H1 (cell line): ENCODE measurements around the gene ZNF785.

ENCODE experiments used
- CBX5 ChIP-seq: fragments of 300-800, 300-1000 bp; sonication (generic); IDR thresholded peaks from 2 replicates; pipeline ENCODE4 v1.7.1; 2016; ENCODE audit warnings: antibody characterized with exemption, low read length, low read depth
- CHD2 ChIP-seq: IDR thresholded peaks from 2 replicates; pipeline ENCODE4 v1.6.1; 2012; ENCODE audit warnings: low read length, improper control_type of control experiment
- EP300 ChIP-seq, 2 experiments: IDR thresholded peaks; 1 replicate in 1 of 2; 2 replicates in 1 of 2; pipeline ENCODE4 v1.6.1; 2011 to 2012; ENCODE audit warnings: low read depth in 2 of 2, low read length in 2 of 2, mild to moderate bottlenecking in 2 of 2, borderline replicate concordance in 1 of 2, inconsistent platforms in 1 of 2, moderate library complexity in 1 of 2
- EZH2 ChIP-seq: fragments of 200-600 bp; sonication (generic); IDR thresholded peaks from 2 replicates; pipeline ENCODE4 v1.7.1; 2012; ENCODE audit warnings: low read depth, mild to moderate bottlenecking, moderate library complexity, low read length, inconsistent platforms; ENCODE audit not compliant: severe bottlenecking
- PHF8 ChIP-seq: fragments of 200-600 bp; sonication (generic); conservative IDR thresholded peaks from 2 replicates; pipeline ENCODE4 v1.7.1; 2012; ENCODE audit warnings: low read depth, mild to moderate bottlenecking, inconsistent platforms, low read length, moderate library complexity
- TF ChIP-seq, protein P1 (sequence below), 3 experiments: IDR thresholded peaks; 1 replicate in 2 of 3; 2 replicates in 1 of 3; pipeline versions ENCODE4 v1.5.1 to v1.6.1; 2011; ENCODE audit warnings: low read length in 3 of 3, mild to moderate bottlenecking in 3 of 3, inconsistent platforms in 2 of 3, low read depth in 1 of 3, moderate library complexity in 1 of 3; ENCODE audit not compliant: insufficient read depth in 1 of 3; ENCODE audit errors: control extremely low read depth in 1 of 3

DNA sequence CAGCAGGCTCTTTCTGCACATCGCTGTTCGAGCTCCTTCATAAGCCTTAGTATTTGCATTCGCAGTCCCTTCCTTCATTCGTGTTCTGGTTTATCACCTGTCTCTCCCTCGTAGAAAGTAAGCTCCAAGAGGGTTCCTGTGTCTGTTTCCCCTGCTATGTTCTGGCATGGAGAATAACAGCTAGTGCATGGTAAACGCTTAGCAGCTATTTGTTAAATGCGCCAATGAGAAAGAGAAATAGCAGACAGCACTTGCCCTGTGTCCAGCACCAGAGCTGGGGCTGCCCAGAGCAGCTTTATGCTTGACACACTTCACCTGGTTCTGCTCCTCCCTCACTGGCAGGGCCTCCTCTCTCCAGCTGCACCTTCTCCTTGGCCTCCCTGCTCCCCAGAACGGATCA is 19.5 kb downstream of the ZNF785 start:
- TF ChIP-seq PHF8 (no peak), EZH2 (no peak), EP300 (IDR thresholded peaks at IDR 0.05; ENCODE audit: borderline replicate concordance in 1 of 2, low read depth in 2 of 2, low read length in 2 of 2) (no peak), CBX5 (no peak), CHD2 (no peak)
- TF ChIP-seq, protein P1, sequence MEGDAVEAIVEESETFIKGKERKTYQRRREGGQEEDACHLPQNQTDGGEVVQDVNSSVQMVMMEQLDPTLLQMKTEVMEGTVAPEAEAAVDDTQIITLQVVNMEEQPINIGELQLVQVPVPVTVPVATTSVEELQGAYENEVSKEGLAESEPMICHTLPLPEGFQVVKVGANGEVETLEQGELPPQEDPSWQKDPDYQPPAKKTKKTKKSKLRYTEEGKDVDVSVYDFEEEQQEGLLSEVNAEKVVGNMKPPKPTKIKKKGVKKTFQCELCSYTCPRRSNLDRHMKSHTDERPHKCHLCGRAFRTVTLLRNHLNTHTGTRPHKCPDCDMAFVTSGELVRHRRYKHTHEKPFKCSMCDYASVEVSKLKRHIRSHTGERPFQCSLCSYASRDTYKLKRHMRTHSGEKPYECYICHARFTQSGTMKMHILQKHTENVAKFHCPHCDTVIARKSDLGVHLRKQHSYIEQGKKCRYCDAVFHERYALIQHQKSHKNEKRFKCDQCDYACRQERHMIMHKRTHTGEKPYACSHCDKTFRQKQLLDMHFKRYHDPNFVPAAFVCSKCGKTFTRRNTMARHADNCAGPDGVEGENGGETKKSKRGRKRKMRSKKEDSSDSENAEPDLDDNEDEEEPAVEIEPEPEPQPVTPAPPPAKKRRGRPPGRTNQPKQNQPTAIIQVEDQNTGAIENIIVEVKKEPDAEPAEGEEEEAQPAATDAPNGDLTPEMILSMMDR (IDR thresholded peaks at IDR 0.05; ENCODE audit: control extremely low read depth in 1 of 3, insufficient read depth in 1 of 3, low read depth in 1 of 3, low read length in 3 of 3): no peak
